HL-60 (cell line): ENCODE results near the gene IFRD1.

Source experiments
- GABPA ChIP-seq: IDR thresholded peaks from 2 replicates; pipeline ENCODE4 v1.6.1; 2012; ENCODE audit warnings: low read depth
- POLR2AphosphoS5 ChIP-seq: IDR thresholded peaks from 2 replicates; pipeline ENCODE4 v1.6.1; 2012; ENCODE audit warnings: low read depth
- SPI1 ChIP-seq: IDR thresholded peaks from 2 replicates; pipeline ENCODE4 v1.6.1; 2012; ENCODE audit warnings: low read depth, mild to moderate bottlenecking, borderline replicate concordance
- TF ChIP-seq, protein P1 (sequence below): IDR thresholded peaks from one replicate; pipeline ENCODE4 v1.5.1; 2011; ENCODE audit warnings: low read length, control low read depth, inconsistent platforms; ENCODE audit not compliant: insufficient read depth
- TF ChIP-seq, protein P2 (sequence below): IDR thresholded peaks from 2 replicates; pipeline ENCODE4 v1.6.1; 2012; ENCODE audit warnings: low read depth; ENCODE audit not compliant: insufficient replicate concordance

- TF ChIP-seq, protein P1, sequence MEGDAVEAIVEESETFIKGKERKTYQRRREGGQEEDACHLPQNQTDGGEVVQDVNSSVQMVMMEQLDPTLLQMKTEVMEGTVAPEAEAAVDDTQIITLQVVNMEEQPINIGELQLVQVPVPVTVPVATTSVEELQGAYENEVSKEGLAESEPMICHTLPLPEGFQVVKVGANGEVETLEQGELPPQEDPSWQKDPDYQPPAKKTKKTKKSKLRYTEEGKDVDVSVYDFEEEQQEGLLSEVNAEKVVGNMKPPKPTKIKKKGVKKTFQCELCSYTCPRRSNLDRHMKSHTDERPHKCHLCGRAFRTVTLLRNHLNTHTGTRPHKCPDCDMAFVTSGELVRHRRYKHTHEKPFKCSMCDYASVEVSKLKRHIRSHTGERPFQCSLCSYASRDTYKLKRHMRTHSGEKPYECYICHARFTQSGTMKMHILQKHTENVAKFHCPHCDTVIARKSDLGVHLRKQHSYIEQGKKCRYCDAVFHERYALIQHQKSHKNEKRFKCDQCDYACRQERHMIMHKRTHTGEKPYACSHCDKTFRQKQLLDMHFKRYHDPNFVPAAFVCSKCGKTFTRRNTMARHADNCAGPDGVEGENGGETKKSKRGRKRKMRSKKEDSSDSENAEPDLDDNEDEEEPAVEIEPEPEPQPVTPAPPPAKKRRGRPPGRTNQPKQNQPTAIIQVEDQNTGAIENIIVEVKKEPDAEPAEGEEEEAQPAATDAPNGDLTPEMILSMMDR: no peak
- TF ChIP-seq, protein P2, sequence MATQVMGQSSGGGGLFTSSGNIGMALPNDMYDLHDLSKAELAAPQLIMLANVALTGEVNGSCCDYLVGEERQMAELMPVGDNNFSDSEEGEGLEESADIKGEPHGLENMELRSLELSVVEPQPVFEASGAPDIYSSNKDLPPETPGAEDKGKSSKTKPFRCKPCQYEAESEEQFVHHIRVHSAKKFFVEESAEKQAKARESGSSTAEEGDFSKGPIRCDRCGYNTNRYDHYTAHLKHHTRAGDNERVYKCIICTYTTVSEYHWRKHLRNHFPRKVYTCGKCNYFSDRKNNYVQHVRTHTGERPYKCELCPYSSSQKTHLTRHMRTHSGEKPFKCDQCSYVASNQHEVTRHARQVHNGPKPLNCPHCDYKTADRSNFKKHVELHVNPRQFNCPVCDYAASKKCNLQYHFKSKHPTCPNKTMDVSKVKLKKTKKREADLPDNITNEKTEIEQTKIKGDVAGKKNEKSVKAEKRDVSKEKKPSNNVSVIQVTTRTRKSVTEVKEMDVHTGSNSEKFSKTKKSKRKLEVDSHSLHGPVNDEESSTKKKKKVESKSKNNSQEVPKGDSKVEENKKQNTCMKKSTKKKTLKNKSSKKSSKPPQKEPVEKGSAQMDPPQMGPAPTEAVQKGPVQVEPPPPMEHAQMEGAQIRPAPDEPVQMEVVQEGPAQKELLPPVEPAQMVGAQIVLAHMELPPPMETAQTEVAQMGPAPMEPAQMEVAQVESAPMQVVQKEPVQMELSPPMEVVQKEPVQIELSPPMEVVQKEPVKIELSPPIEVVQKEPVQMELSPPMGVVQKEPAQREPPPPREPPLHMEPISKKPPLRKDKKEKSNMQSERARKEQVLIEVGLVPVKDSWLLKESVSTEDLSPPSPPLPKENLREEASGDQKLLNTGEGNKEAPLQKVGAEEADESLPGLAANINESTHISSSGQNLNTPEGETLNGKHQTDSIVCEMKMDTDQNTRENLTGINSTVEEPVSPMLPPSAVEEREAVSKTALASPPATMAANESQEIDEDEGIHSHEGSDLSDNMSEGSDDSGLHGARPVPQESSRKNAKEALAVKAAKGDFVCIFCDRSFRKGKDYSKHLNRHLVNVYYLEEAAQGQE: no peak
- no peak for TF ChIP-seq POLR2AphosphoS5
- TF ChIP-seq GABPA: no peak
- TF ChIP-seq SPI1: peak; percentile 37; the same call in 1 of the 2 replicates
These were observed 5.8 kb upstream of the IFRD1 start for GRCh38 chr7:112444505-112444904.
